ENCODE data around the gene ADAMTS19.

DNA sequence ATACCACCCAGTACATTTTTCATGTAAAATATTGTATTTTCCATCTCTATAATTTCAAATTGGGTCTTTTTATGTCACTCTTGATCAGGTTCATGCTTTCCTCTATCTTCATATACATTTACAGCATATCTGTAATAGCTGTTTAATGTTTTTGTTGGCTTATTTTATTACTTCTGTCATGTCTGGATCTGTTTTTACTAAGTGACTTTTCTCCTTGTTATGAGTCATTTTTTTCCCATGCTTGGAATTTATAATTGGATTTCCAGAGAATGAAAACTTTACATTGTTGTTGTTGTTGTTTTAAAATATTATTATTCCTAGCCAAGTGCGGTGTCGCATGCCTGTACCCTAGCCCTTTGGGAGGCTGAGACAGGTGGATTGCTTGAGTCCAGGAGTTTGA is 5.6 kb upstream of the ADAMTS19 start:
- TF ChIP-seq RAD21 (IDR thresholded peaks at IDR 0.05; ENCODE audit: low read depth) = no peak
- no peak for TF ChIP-seq TAF1 (IDR thresholded peaks at IDR 0.05; ENCODE audit: low read depth)
- TF ChIP-seq FOXM1 (IDR thresholded peaks at IDR 0.05; ENCODE audit: borderline replicate concordance, low read depth) = no peak
- TF ChIP-seq EP300 (IDR thresholded peaks at IDR 0.05; ENCODE audit: borderline replicate concordance) = no peak
- TF ChIP-seq EGR1 (IDR thresholded peaks at IDR 0.05) = no peak
- TF ChIP-seq TCF12 (IDR thresholded peaks at IDR 0.05; ENCODE audit: low read depth) = no peak
- no peak for TF ChIP-seq YY1 (IDR thresholded peaks at IDR 0.05; ENCODE audit: low read depth)
- TF ChIP-seq CEBPB (IDR thresholded peaks at IDR 0.05) = no peak
- no peak for TF ChIP-seq ZBTB7A (IDR thresholded peaks at IDR 0.05; ENCODE audit: low read depth)
- TF ChIP-seq, protein P1, sequence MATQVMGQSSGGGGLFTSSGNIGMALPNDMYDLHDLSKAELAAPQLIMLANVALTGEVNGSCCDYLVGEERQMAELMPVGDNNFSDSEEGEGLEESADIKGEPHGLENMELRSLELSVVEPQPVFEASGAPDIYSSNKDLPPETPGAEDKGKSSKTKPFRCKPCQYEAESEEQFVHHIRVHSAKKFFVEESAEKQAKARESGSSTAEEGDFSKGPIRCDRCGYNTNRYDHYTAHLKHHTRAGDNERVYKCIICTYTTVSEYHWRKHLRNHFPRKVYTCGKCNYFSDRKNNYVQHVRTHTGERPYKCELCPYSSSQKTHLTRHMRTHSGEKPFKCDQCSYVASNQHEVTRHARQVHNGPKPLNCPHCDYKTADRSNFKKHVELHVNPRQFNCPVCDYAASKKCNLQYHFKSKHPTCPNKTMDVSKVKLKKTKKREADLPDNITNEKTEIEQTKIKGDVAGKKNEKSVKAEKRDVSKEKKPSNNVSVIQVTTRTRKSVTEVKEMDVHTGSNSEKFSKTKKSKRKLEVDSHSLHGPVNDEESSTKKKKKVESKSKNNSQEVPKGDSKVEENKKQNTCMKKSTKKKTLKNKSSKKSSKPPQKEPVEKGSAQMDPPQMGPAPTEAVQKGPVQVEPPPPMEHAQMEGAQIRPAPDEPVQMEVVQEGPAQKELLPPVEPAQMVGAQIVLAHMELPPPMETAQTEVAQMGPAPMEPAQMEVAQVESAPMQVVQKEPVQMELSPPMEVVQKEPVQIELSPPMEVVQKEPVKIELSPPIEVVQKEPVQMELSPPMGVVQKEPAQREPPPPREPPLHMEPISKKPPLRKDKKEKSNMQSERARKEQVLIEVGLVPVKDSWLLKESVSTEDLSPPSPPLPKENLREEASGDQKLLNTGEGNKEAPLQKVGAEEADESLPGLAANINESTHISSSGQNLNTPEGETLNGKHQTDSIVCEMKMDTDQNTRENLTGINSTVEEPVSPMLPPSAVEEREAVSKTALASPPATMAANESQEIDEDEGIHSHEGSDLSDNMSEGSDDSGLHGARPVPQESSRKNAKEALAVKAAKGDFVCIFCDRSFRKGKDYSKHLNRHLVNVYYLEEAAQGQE (IDR thresholded peaks at IDR 0.05; ENCODE audit: low read depth) = no peak
- TF ChIP-seq, protein P2, sequence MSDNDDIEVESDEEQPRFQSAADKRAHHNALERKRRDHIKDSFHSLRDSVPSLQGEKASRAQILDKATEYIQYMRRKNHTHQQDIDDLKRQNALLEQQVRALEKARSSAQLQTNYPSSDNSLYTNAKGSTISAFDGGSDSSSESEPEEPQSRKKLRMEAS (IDR thresholded peaks at IDR 0.05) = no peak
- no peak for TF ChIP-seq NFIC (IDR thresholded peaks at IDR 0.05)
